Type B pancreatic cell (in vitro differentiated cells): ENCODE data around the gene PKDCC. TPM values are rescaled to one million over a fixed set of nuclear protein-coding genes. Genes with fewer than 3 reads are reported as not detected.
"Not testable (repeated sequence)": the region's sequence is repeated elsewhere in the genome, so short reads cannot be mapped to it uniquely, and the experiment has no call there.

Experiments used
- DNase-seq: peaks from one replicate; pipeline ENCODE4 v3.0.0; 2021; ENCODE audit warnings: mixed read lengths; ENCODE audit not compliant: unreplicated experiment; ENCODE audit errors: extremely low spot score
- H3K27ac Mint-ChIP-seq: 2 replicates; pipeline ENCODE4 v1.8.0; 2021; ENCODE audit warnings: mild to moderate bottlenecking, mixed read lengths
- H3K27me3 Mint-ChIP-seq: 2 replicates; pipeline ENCODE4 v1.8.0; 2021; ENCODE audit warnings: mixed read lengths
- H3K36me3 Mint-ChIP-seq: 2 replicates; pipeline ENCODE4 v1.8.0; 2021; ENCODE audit warnings: mixed read lengths
- H3K4me1 Mint-ChIP-seq: one replicate; pipeline ENCODE4 v1.8.0; 2021; ENCODE audit warnings: mixed read lengths; ENCODE audit not compliant: unreplicated experiment
- H3K4me3 Mint-ChIP-seq: 2 replicates; pipeline ENCODE4 v1.8.0; 2021; ENCODE audit warnings: mild to moderate bottlenecking, mixed read lengths
- H3K9me3 Mint-ChIP-seq: 2 replicates; pipeline ENCODE4 v1.8.0; 2021; ENCODE audit warnings: mixed read lengths
- CTCF ChIP-seq: fragments of 200-600 bp; sonication (generic); conservative IDR thresholded peaks from 2 replicates; pipeline ENCODE4 v1.5.0; 2021; ENCODE audit warnings: antibody characterized with exemption, mild to moderate bottlenecking
- total RNA-seq: library from RNA; stranded (reverse); gene quantifications from 2 replicates; pipeline ENCODE4 v1.2.1, GENCODE V29; 2021; ENCODE audit warnings: low replicate concordance

Gene PKDCC
- total RNA-seq, 1 donor from 2014 or later = 158 TPM

- H3K4me3 Mint-ChIP-seq = no peak overlapping the region
- H3K9me3 Mint-ChIP-seq = no peaks in the 10 kb centered on the region
- H3K27ac Mint-ChIP-seq = no peak overlapping the region
- no peaks in the 10 kb centered on the region for H3K27me3 Mint-ChIP-seq
- no peak for TF ChIP-seq CTCF
- peaks cover 32% of the 10 kb centered on the region for H3K4me1 Mint-ChIP-seq
- H3K36me3 Mint-ChIP-seq = no peaks in the 10 kb centered on the region
- no peak for DNase-seq
Observed at GRCh38 chr2:42061839-42062238, 14.0 kb downstream of the PKDCC start.

GRCh38 chr2:42063431-42064171 is 15.8 kb downstream of the PKDCC start:
- H3K27me3 Mint-ChIP-seq = no peaks in the 10 kb centered on the region
- H3K4me1 Mint-ChIP-seq = peaks cover 39% of the 10 kb centered on the region
- peak overlapping the region; percentile 40 for H3K4me3 Mint-ChIP-seq
- no peak for TF ChIP-seq CTCF
- H3K27ac Mint-ChIP-seq = peak overlapping the region; percentile 77
- no peaks in the 10 kb centered on the region for H3K36me3 Mint-ChIP-seq
- no peak for DNase-seq
- H3K9me3 Mint-ChIP-seq = no peaks in the 10 kb centered on the region

GRCh38 chr2:42064417-42064942 is 16.7 kb downstream of the PKDCC start:
- H3K9me3 Mint-ChIP-seq = no peaks in the 10 kb centered on the region
- peak overlapping the region; percentile 77 for H3K27ac Mint-ChIP-seq
- peaks cover 1% of the 10 kb centered on the region for H3K27me3 Mint-ChIP-seq
- TF ChIP-seq CTCF = no peak
- no peaks in the 10 kb centered on the region for H3K36me3 Mint-ChIP-seq
- H3K4me3 Mint-ChIP-seq = no peak overlapping the region
- H3K4me1 Mint-ChIP-seq = peaks cover 40% of the 10 kb centered on the region
- no peak for DNase-seq

DNA sequence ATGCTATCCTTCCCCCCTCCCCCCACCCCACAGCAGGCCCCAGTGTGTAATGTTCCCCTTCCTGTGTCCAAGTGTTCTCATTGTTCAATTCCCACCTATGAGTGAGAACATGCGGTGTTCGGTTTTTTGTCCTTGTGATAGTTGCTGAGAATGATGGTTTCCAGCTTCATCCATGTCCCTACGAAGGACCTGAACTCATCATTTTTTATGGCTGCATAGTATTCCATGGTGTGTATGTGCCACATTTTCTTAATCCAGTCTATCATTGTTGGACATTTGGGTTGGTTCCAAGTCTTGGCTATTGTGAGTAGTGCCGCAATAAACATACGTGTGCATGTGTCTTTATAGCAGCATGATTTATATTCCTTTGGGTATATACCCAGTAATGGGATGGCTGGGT is 17.9 kb downstream of the PKDCC start:
- H3K4me1 Mint-ChIP-seq = peaks cover 33% of the 10 kb centered on the region
- H3K36me3 Mint-ChIP-seq, H3K27me3 Mint-ChIP-seq, H3K27ac Mint-ChIP-seq, H3K4me3 Mint-ChIP-seq, H3K9me3 Mint-ChIP-seq, DNase-seq: not testable (repeated sequence)

DNA sequence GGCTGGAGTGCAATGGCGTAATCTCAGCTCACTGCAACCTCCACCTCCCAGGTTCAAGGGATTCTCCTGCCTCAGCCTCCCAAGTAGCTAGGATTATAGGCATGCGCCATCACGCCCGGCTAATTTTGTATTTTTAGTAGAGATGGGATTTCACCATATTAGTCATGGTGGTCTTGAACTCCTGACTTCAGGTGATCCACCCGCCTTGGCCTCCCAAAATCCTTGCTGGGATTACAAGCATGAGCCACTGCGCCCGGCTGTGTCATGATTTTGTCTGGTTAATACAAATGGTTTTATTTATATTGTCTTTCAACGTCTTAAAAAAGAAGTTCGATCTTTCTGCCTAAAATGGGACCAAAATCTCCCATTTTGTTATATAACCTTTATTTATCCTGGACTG is 19.2 kb downstream of the PKDCC start:
- H3K27me3 Mint-ChIP-seq, H3K27ac Mint-ChIP-seq, H3K4me3 Mint-ChIP-seq, H3K9me3 Mint-ChIP-seq, DNase-seq, H3K36me3 Mint-ChIP-seq: not testable (repeated sequence)
- H3K4me1 Mint-ChIP-seq = peaks cover 30% of the 10 kb centered on the region

DNA sequence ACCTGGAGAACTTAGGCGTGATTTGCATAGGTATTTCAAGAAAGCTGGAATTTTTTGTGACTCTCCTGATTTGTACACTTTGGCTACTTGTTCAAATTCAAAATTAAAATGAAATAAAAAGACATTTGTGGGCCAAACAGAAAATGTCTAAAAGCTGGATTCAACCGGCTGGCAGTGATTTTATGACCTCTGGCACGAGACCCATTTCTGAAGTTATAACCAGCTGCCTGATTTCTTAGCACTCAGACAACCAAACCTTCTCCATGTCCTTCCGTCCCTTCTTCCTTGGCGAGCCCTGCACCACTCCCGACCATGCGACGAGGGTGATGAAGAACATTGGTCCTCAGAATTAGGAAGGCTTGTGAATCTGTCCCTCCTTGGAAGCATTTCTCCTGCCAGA is 19.7 kb downstream of the PKDCC start:
- Mint-ChIP-seq H3K27me3 (peaks cover 2% of the 10 kb centered on the region), H3K4me3 (no peak overlapping the region), H3K9me3 (no peaks in the 10 kb centered on the region), H3K27ac (no peak overlapping the region), H3K36me3 (no peaks in the 10 kb centered on the region), H3K4me1 (peaks cover 35% of the 10 kb centered on the region)
- DNase-seq = no peak
- TF ChIP-seq CTCF = no peak
